ENCODE data around the gene IGSF21.

DNA sequence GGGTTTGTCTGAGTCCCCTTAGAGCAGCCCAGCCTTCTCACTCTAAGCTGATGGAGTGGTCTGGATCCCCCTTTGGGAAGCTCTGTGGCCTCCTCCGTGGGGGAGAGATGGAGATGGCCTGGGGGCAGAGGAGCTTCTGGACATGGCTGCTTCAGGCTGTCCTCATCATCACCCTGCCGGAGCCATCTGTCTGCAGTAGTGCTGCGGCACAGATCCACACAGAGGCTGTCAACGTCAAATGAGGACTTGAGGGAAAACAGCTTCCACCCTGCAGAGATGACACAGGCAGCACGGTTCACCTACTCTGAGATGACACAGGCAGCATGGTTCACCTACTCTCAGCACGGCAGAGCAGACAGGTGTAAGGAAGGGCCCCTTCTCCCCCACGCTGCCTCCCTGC is 134.3 kb downstream of the IGSF21 start:
- no peak for TF ChIP-seq CTCF (IDR thresholded peaks at IDR 0.05; ENCODE audit: insufficient read depth, low read length)
- TF ChIP-seq, protein P1, sequence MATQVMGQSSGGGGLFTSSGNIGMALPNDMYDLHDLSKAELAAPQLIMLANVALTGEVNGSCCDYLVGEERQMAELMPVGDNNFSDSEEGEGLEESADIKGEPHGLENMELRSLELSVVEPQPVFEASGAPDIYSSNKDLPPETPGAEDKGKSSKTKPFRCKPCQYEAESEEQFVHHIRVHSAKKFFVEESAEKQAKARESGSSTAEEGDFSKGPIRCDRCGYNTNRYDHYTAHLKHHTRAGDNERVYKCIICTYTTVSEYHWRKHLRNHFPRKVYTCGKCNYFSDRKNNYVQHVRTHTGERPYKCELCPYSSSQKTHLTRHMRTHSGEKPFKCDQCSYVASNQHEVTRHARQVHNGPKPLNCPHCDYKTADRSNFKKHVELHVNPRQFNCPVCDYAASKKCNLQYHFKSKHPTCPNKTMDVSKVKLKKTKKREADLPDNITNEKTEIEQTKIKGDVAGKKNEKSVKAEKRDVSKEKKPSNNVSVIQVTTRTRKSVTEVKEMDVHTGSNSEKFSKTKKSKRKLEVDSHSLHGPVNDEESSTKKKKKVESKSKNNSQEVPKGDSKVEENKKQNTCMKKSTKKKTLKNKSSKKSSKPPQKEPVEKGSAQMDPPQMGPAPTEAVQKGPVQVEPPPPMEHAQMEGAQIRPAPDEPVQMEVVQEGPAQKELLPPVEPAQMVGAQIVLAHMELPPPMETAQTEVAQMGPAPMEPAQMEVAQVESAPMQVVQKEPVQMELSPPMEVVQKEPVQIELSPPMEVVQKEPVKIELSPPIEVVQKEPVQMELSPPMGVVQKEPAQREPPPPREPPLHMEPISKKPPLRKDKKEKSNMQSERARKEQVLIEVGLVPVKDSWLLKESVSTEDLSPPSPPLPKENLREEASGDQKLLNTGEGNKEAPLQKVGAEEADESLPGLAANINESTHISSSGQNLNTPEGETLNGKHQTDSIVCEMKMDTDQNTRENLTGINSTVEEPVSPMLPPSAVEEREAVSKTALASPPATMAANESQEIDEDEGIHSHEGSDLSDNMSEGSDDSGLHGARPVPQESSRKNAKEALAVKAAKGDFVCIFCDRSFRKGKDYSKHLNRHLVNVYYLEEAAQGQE (IDR thresholded peaks at IDR 0.05; ENCODE audit: insufficient replicate concordance, low read depth): no peak
- no peak for TF ChIP-seq POLR2AphosphoS5 (IDR thresholded peaks at IDR 0.05; ENCODE audit: low read depth)
